Upper lobe of left lung (tissue), 6 donors: ENCODE data around the gene HES3. TPM values are rescaled to one million over a fixed set of nuclear protein-coding genes. Genes with fewer than 3 reads are reported as not detected.

Experiments used
- ATAC-seq, 2 donors: fragments of 200-7000 bp; cut with Tn5 transposase; one replicate each; pipeline ENCODE4 v1.9.1; 2022; ENCODE audit warnings: mild to moderate bottlenecking in 2 of 2, moderate library complexity in 2 of 2; ENCODE audit not compliant: low FRiP score in 2 of 2
- DNase-seq, 2 donors: peaks; one replicate each; pipeline ENCODE4 v3.0.0-alpha.2; 2019 to 2020
- H3K27ac ChIP-seq, 4 donors: fragments of 200-600 bp; sonication (generic); one replicate each; pipeline ENCODE4 v1.5.1; 2016 to 2019
- H3K27me3 ChIP-seq, 4 donors: fragments of 200-600 bp; sonication (generic); one replicate each; pipeline ENCODE4 v1.5.1; 2017 to 2019
- H3K36me3 ChIP-seq, 4 donors: fragments of 200-600 bp; sonication (generic); one replicate each; pipeline ENCODE4 v1.5.1; 2016 to 2019
- H3K4me1 ChIP-seq, 4 donors: fragments of 200-600 bp; sonication (generic); one replicate each; pipeline ENCODE4 v1.5.1; 2018 to 2019
- H3K4me3 ChIP-seq, 4 donors: fragments of 200-600 bp; sonication (generic); one replicate each; pipeline ENCODE4 v1.5.1; 2017 to 2019; ENCODE audit warnings: mild to moderate bottlenecking in 2 of 4, moderate library complexity in 1 of 4
- H3K9me3 ChIP-seq, 4 donors: fragments of 200-600 bp; sonication (generic); one replicate each; pipeline ENCODE4 v1.5.1; 2018 to 2019
- EP300 ChIP-seq, 4 donors: sonication (generic); formaldehyde crosslinking; IDR thresholded peaks; one replicate each; pipeline ENCODE4 v1.5.1; 2017; ENCODE audit warnings: antibody characterized with exemption in 4 of 4, control low read depth in 2 of 4
- POLR2A ChIP-seq, 4 donors: fragments of 450-650 bp; IDR thresholded peaks; one replicate each; pipeline ENCODE4 v1.5.1; 2016 to 2017; ENCODE audit warnings: antibody characterized with exemption in 4 of 4, mild to moderate bottlenecking in 2 of 4
- POLR2AphosphoS5 ChIP-seq, 2 donors: sonication (generic); formaldehyde crosslinking; IDR thresholded peaks; one replicate each; pipeline ENCODE4 v1.5.1; 2017; ENCODE audit warnings: antibody characterized with exemption in 2 of 2
- WGBS, 2 donors: methylation state at CpG; one replicate each; pipeline ENCODE4 v1.1.5; 2017 to 2018; 5-methylcytosine and 5-hydroxymethylcytosine counted together
- total RNA-seq, 6 donors: library from RNA; depleted of rRNA in 4 of 6; stranded (reverse); fragments of >200 nt in 4 of 6; gene quantifications; one replicate each; pipeline versions ENCODE4 v1.1.0 to v1.2.1, GENCODE V29; 2016 to 2021
- TF ChIP-seq, protein P1 (sequence below), 6 experiments: fragments of 450-650 bp in 4 of 6; fragments of 200-600 bp in 2 of 6; sonication (generic) in 2 of 6; IDR thresholded peaks; one replicate each; pipeline ENCODE4 v1.5.1; 2016 to 2019; ENCODE audit warnings: antibody characterized with exemption in 6 of 6
- donor health status: DM: no; HTN: no; CAD: no; lungs with moderate emphysema.
- donor health status: DM: no; HTN: yes; CAD: no; lungs with severe emphysema.

The HES3 gene
- total RNA-seq, 6 donors from 2014 or later, result not detected

DNA sequence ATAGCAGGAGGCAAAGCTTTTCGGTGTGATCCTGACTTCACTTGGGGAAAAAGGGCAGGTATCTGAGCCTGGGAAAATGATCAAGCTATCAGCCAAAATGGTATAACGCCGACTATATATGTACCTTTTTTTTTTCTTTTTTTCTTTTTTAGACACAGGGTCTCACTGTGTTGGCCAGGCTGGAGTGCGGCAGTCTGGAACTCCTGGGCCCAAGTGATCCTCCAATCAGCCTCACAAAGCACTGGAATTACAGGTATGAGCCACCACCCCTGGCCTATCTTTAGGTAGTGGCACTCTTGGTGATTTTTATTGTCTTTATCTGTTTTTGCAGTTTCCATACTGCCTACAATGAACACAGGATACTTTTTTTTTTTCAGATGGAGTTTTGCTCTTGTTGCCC is 6.9 kb upstream of the HES3 start:
- no peaks in the 10 kb centered on the region for H3K9me3 ChIP-seq
- peaks cover 15 to 29% (median 17%) of the 10 kb centered on the region in 4 donors for H3K4me1 ChIP-seq
- DNase-seq (no peak), ATAC-seq (no peak)
- H3K27me3 ChIP-seq, result peaks cover 0 to 21% (median 11%) of the 10 kb centered on the region in 4 donors
- peaks cover 4 to 20% (median 9%) of the 10 kb centered on the region in 4 donors for H3K36me3 ChIP-seq
- H3K27ac ChIP-seq, result no peak overlapping the region
- no peak overlapping the region for H3K4me3 ChIP-seq
- TF ChIP-seq, protein P1, sequence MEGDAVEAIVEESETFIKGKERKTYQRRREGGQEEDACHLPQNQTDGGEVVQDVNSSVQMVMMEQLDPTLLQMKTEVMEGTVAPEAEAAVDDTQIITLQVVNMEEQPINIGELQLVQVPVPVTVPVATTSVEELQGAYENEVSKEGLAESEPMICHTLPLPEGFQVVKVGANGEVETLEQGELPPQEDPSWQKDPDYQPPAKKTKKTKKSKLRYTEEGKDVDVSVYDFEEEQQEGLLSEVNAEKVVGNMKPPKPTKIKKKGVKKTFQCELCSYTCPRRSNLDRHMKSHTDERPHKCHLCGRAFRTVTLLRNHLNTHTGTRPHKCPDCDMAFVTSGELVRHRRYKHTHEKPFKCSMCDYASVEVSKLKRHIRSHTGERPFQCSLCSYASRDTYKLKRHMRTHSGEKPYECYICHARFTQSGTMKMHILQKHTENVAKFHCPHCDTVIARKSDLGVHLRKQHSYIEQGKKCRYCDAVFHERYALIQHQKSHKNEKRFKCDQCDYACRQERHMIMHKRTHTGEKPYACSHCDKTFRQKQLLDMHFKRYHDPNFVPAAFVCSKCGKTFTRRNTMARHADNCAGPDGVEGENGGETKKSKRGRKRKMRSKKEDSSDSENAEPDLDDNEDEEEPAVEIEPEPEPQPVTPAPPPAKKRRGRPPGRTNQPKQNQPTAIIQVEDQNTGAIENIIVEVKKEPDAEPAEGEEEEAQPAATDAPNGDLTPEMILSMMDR (IDR thresholded peaks at IDR 0.05), result no peak
- TF ChIP-seq POLR2AphosphoS5 (IDR thresholded peaks at IDR 0.05), result no peak
- no peak for TF ChIP-seq POLR2A (IDR thresholded peaks at IDR 0.05)
- no peak for TF ChIP-seq EP300 (IDR thresholded peaks at IDR 0.05)
- WGBS, 2 donors, result 96 to 97% methylated on average over 4 of the region's 4 CpGs

DNA sequence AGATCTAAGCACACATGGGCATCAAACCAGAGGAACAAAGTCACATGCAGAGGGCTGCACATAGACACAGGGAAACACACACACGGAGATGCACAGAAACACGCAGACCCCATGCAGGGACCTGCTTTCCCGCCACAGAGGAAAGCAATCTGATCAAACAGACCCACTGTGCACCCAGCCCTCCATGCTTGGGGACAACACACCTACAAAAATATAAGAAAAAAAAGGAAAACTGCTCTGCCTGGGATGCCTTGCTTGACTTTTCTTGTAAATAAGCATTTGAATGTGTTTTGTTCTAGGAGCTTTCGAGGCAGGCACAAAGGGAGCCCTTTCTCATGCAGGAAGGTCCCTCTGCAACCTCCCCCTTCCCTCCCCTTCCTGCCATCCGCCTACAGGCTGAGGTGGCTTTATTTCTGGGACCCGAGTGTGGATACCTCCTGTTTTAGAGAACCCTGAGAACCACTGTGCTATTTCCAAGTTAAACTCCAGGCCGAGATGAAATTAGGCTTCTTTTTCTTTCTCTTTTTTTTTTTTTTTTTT is 4.7 kb upstream of the HES3 start:
- DNase-seq, result no peak
- no peak for ATAC-seq
- Histone ChIP-seq H3K27ac (no peak overlapping the region), H3K27me3 (peaks cover 1 to 42% (median 28%) of the 10 kb centered on the region in 4 donors), H3K9me3 (no peaks in the 10 kb centered on the region), H3K36me3 (no peaks in the 10 kb centered on the region), H3K4me1 (peaks cover 20 to 32% (median 22%) of the 10 kb centered on the region in 4 donors), H3K4me3 (no peak overlapping the region)
- WGBS, 2 donors, result 27 to 33% methylated on average over 7 of the region's 7 CpGs
- TF ChIP-seq POLR2AphosphoS5 (IDR thresholded peaks at IDR 0.05) (no peak), EP300 (IDR thresholded peaks at IDR 0.05) (no peak), POLR2A (IDR thresholded peaks at IDR 0.05) (no peak)
- TF ChIP-seq, protein P1 (IDR thresholded peaks at IDR 0.05), result no peak

DNA sequence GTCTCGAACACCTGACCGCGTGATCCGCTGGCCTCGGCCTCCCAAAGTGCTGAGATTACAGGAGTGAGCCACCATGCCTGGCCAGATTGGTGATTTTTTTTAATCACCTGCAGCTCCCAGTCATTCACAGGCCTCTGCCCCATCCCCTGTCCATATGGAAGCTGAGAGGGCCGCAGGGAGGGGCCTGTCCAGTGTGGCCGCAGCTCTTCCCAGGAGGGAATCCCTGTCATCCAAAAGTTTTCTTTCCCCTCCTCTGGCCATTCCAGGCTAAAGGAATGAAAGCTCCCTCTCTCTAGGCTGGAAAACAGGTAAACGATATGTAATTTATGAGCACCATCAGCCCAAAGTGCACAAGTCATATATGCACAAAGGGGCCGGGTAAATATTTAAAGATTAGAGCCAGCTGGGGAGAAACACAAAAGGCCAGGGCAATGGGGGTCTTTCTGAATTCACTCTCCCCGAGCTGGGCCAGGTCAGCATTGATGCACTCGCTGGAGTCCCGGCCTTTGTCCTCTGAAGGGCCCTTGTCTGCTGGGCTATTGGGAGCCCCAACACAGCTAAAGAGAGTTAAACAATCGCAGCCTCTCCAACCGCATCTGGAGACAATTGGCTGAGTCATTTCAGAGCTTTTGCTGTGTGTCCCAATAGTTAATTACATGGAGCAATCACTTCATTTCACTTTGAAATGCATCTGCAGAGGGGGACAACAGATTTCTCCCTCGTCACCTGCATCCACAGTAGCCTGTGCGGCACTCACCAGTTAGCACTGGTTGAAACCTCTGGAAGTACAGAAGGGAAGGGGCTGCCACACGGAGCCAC is 3.8 kb upstream of the HES3 start:
- H3K4me3 ChIP-seq, result no peak overlapping the region
- H3K27me3 ChIP-seq, result peaks cover 1 to 47% (median 34%) of the 10 kb centered on the region in 4 donors
- TF ChIP-seq POLR2AphosphoS5 (IDR thresholded peaks at IDR 0.05) (no peak), POLR2A (IDR thresholded peaks at IDR 0.05) (no peak), EP300 (IDR thresholded peaks at IDR 0.05) (no peak)
- TF ChIP-seq, protein P1 (IDR thresholded peaks at IDR 0.05), result no peak
- no peaks in the 10 kb centered on the region for H3K9me3 ChIP-seq
- ATAC-seq, result no peak
- H3K36me3 ChIP-seq, result no peaks in the 10 kb centered on the region
- peaks cover 12 to 30% (median 14%) of the 10 kb centered on the region in 4 donors for H3K4me1 ChIP-seq
- WGBS, 2 donors, result 45 to 53% methylated on average over 17 of the region's 17 CpGs
- H3K27ac ChIP-seq, result no peak overlapping the region
- DNase-seq, result no peak

DNA sequence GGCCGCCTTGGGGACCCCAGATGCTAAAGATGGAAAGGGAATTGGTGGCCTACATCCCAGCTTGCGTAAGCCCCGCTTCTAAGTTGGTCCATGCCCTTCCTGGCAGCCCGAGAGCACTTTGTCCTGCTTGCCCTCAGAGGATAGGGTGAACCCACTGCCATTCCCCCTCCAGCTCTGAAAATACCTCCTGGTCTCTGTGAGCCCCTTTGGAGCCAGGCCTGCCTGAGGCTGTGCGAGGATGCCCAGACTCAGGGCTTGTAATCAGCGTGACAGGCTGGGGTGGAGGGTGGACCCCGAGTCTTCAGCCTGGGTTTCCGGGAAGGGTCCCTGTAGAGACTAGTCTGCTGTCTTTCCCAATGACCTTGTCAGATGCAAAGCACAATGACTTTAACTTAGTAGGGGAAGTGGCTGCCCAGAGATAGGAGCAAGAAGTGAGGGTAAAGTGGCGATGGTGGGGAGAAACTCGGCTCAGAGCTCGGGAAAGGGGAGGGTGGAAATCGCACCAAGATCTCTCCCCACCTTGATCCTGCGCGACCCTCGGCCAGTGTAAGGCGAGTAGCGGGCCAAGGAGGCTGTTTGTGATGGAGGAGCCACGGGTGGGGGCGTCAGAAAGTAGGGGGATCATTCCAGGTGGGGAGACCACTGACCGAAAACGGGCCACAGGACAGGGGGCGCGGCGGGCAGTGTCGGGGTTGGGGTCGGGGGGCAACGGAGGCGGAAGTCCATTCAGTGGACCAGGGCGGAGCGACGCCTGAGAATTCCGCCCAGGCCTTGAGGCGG is 2.7 kb upstream of the HES3 start:
- Histone ChIP-seq H3K9me3 (no peaks in the 10 kb centered on the region), H3K4me1 (peaks cover 21 to 35% (median 23%) of the 10 kb centered on the region in 4 donors), H3K27me3 (peaks cover 1 to 59% (median 42%) of the 10 kb centered on the region in 4 donors), H3K36me3 (no peaks in the 10 kb centered on the region), H3K4me3 (no peak overlapping the region), H3K27ac (no peak overlapping the region)
- WGBS, 2 donors, result 18 to 19% methylated on average over 19 to 25 of the region's 33 CpGs
- TF ChIP-seq, protein P1 (IDR thresholded peaks at IDR 0.05), result no peak
- TF ChIP-seq POLR2AphosphoS5 (IDR thresholded peaks at IDR 0.05) (no peak), POLR2A (IDR thresholded peaks at IDR 0.05) (no peak), EP300 (IDR thresholded peaks at IDR 0.05) (no peak)
- no peak for ATAC-seq
- DNase-seq, result no peak
